ENCODE data around the gene SYNE1. TPM values are rescaled to one million over a fixed set of nuclear protein-coding genes. Genes with fewer than 3 reads are reported as not detected.

SYNE1 gene
- total RNA-seq, 4 donors from 2014 or later, result 120 to 163 (median 137) TPM

DNA sequence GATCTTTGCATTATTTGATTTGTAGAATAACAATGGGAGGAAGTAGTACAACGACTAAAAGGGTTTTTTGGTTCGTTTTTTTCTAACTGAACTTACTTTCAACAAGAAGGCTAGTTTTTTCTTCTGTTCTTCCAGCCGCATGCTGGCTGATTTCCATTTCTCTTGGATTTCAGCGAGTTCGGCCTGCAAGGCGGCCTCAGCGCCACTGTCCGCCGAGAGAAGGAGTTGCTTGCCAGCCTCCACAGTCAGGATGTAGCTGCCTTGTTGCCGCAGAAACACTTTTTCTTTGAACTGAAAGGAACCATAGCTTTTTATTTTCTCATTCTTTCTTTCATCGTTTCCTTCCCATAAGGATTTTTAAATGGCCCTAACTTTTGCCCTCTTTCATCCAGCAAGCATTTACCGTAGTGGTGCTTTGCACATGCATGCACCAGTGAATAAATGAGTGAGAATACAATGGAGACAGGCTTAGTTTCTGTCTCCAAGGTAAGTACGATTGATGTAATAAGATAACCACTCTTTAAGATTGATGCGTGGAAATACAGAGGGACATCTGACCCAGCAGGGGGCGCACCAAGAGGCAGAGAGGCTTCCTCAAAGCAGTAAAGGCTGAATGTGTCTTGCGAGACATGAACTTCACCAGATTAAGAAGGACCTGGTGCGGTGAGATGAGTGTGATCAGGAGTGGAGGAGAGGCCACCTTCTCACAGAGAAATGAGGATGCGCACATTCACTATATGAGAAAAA lies 430.9 kb downstream of the SYNE1 start:
- Histone ChIP-seq H3K4me1 (no peaks in the 10 kb centered on the region), H3K27ac (no peak overlapping the region), H3K4me3 (no peak overlapping the region), H3K36me3 (peaks cover 0 to 94% (median 0%) of the 10 kb centered on the region in 3 donors), H3K27me3 (no peaks in the 10 kb centered on the region), H3K9me3 (no peaks in the 10 kb centered on the region)
- WGBS, 2 donors, result 88 to 89% methylated on average over 18 of the region's 18 CpGs
- peak in 1 of 2 donors; percentile 16 for DNase-seq (ENCODE audit: low spot score in 2 of 2)
- TF ChIP-seq, protein P1, sequence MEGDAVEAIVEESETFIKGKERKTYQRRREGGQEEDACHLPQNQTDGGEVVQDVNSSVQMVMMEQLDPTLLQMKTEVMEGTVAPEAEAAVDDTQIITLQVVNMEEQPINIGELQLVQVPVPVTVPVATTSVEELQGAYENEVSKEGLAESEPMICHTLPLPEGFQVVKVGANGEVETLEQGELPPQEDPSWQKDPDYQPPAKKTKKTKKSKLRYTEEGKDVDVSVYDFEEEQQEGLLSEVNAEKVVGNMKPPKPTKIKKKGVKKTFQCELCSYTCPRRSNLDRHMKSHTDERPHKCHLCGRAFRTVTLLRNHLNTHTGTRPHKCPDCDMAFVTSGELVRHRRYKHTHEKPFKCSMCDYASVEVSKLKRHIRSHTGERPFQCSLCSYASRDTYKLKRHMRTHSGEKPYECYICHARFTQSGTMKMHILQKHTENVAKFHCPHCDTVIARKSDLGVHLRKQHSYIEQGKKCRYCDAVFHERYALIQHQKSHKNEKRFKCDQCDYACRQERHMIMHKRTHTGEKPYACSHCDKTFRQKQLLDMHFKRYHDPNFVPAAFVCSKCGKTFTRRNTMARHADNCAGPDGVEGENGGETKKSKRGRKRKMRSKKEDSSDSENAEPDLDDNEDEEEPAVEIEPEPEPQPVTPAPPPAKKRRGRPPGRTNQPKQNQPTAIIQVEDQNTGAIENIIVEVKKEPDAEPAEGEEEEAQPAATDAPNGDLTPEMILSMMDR (IDR thresholded peaks at IDR 0.05), result peak in 3 of 5 experiments; percentile 22 to 33 (median 28)
- TF ChIP-seq POLR2A (IDR thresholded peaks at IDR 0.05), result no peak

DNA sequence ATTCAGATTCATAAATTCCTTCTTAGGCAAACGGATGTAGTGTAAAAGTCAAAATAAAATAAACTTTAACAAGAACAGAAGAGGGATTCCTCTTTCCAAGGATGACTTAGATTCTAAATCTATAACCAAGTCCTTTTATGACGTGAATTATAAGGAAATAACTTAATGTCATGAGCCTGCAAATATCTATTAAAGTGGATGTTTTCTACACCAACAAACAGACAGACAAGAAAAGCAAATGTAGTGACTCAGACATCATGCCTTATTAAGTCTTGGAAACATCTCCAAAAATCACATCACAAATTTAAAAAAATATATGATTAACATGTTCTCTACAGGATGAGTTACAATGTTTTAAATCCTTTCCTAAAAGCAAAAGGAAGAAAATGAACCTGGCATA lies 432.6 kb downstream of the SYNE1 start:
- no peak for DNase-seq (ENCODE audit: low spot score in 2 of 2)
- Histone ChIP-seq H3K4me1 (no peaks in the 10 kb centered on the region), H3K36me3 (peaks cover 0 to 95% (median 0%) of the 10 kb centered on the region in 3 donors), H3K9me3 (no peaks in the 10 kb centered on the region), H3K27ac (no peak overlapping the region), H3K4me3 (no peak overlapping the region), H3K27me3 (no peaks in the 10 kb centered on the region)
- TF ChIP-seq POLR2A (IDR thresholded peaks at IDR 0.05) (no peak), EP300 (IDR thresholded peaks at IDR 0.05) (no peak)
- TF ChIP-seq, protein P1 (IDR thresholded peaks at IDR 0.05), result no peak
- 70 to 82% methylated on average over 2 of the region's 2 CpGs for WGBS, 2 donors

DNA sequence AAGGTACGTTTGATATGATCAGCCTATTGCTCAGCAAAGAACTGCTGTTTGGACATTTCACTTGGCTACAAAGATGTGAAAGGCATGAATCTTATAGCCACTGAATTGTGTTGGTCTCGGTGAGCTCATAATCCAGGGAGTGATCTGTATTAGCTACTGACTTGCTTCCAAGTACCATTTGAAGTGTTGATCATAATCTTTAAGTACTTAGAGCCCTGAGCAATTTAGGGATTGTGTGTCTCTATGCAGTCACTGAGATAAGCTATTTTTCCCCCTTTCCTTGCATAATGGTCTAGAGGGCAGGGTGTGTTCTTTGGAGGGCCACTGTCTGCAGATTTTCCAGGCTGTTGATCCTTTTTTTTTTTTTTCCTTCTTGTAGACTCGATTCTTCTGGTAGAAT lies 436.0 kb downstream of the SYNE1 start:
- TF ChIP-seq POLR2A (IDR thresholded peaks at IDR 0.05), result no peak
- TF ChIP-seq, protein P1 (IDR thresholded peaks at IDR 0.05), result no peak
- TF ChIP-seq EP300 (IDR thresholded peaks at IDR 0.05), result no peak
- Histone ChIP-seq H3K4me3 (no peak overlapping the region), H3K36me3 (peaks cover 0 to 90% (median 3%) of the 10 kb centered on the region in 3 donors), H3K27me3 (no peaks in the 10 kb centered on the region), H3K4me1 (no peaks in the 10 kb centered on the region), H3K9me3 (no peaks in the 10 kb centered on the region), H3K27ac (no peak overlapping the region)
- 57% methylated on average over 3 of the region's 3 CpGs for WGBS, 2 donors
- no peak for DNase-seq (ENCODE audit: low spot score in 2 of 2)

DNA sequence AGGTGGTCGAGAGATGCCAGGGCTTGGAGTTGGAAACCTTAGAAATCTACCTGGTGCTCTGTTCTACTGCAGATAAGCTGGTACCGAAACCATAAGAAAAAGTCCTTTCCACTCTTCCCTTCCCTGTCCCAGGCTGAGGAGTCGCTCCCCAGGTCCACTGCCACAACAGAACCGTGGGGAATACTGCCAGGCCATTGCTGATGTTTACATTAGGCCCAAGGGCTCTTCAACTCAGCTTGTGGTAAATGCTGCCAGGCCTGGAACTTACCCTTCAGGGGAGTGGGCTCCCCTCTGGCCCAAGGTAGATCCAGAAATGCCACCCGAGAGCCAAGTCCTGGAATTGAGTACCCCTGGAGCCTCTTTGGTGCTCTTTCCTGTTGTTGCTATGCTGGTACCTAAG lies 441.3 kb downstream of the SYNE1 start:
- no peak overlapping the region for H3K27ac ChIP-seq
- WGBS, 2 donors, result 88 to 98% methylated on average over 5 of the region's 5 CpGs
- H3K36me3 ChIP-seq, result peaks cover 0 to 66% (median 6%) of the 10 kb centered on the region in 3 donors
- no peak for DNase-seq (ENCODE audit: low spot score in 2 of 2)
- TF ChIP-seq POLR2A (IDR thresholded peaks at IDR 0.05) (no peak), EP300 (IDR thresholded peaks at IDR 0.05) (no peak)
- TF ChIP-seq, protein P1 (IDR thresholded peaks at IDR 0.05), result no peak
- no peaks in the 10 kb centered on the region for H3K27me3 ChIP-seq
- H3K4me3 ChIP-seq, result no peak overlapping the region
- no peaks in the 10 kb centered on the region for H3K4me1 ChIP-seq
- H3K9me3 ChIP-seq, result no peaks in the 10 kb centered on the region

DNA sequence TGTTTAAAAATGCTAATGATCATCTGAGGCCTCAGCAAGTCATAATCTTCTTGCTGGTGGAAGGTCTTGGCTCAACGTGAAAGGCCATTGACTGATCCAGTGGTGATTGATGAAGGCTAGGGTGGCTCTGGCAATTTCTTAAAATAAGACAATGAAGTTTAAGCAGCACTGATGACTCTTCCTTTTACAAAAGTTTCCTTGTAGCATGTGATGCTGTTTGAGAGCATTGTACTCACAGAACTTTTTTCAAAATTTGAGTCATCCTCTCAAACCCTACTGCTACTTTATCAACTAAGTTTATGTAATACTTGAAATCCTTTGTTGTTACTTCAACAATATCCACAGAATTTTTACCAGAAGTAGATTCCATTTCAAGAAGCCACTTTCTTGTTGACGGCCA lies 447.4 kb downstream of the SYNE1 start:
- H3K27me3 ChIP-seq, result no peaks in the 10 kb centered on the region
- H3K27ac ChIP-seq, result no peak overlapping the region
- no peaks in the 10 kb centered on the region for H3K4me1 ChIP-seq
- WGBS, 2 donors, result 80 to 81% methylated on average over 2 of the region's 2 CpGs
- no peak for DNase-seq (ENCODE audit: low spot score in 2 of 2)
- no peak overlapping the region for H3K4me3 ChIP-seq
- peaks cover 0 to 43% (median 0%) of the 10 kb centered on the region in 3 donors for H3K36me3 ChIP-seq
- TF ChIP-seq, protein P1 (IDR thresholded peaks at IDR 0.05), result no peak
- TF ChIP-seq EP300 (IDR thresholded peaks at IDR 0.05), result no peak
- H3K9me3 ChIP-seq, result no peaks in the 10 kb centered on the region
